GM19099 (cell line): ENCODE measurements around the gene TMED5.

Experiments
- POLR2A ChIP-seq: IDR thresholded peaks from 3 replicates; pipeline ENCODE4 v1.6.1; 2011; ENCODE audit warnings: low read depth; ENCODE audit not compliant: insufficient read length; ENCODE audit errors: extremely low read depth

The TMED5 gene

GRCh38 chr1:93106226-93106625 lies 74.0 kb downstream of the TMED5 start:
- TF ChIP-seq POLR2A = no peak

GRCh38 chr1:93102142-93102541 lies 78.1 kb downstream of the TMED5 start:
- no peak for TF ChIP-seq POLR2A
